HCT116 (cell line): ENCODE results near the gene CMC2. TPM values are rescaled to one million over a fixed set of nuclear protein-coding genes. Genes with fewer than 3 reads are reported as not detected.

Experiments
- ATAC-seq: fragments of 200-7000 bp; cut with Tn5 transposase; 2 replicates; pipeline ENCODE4 v1.9.1; 2020; ENCODE audit warnings: mild to moderate bottlenecking, moderate library complexity
- BruUV-seq: library from RNA; stranded (reverse); fragments of 400-500 nt; replicated peaks from 2 replicates; lab custom pipeline; 2021; lab: Mats Ljungman, UMichigan
- CTCF ChIA-PET: fragments of 300-600 bp; sonication (Branson Sonifier 250); formaldehyde crosslinking; loops from one replicate; lab custom pipeline; 2021; ENCODE audit warnings: antibody characterized with exemption; lab: Charles Lee
- POLR2A ChIA-PET: fragments of 300-600, 350-600 bp; sonication (Branson Sonifier 250); formaldehyde crosslinking; loops from one replicate; lab custom pipeline; 2021; ENCODE audit warnings: antibody characterized with exemption; lab: Charles Lee
- RAD21 ChIA-PET, 2 experiments: fragments of 300-600 bp; sonication (Branson Sonifier 250); formaldehyde crosslinking; loops; one replicate each; lab custom pipeline; 2023; ENCODE audit warnings: low total read pairs in 2 of 2; ENCODE audit not compliant: uncharacterized antibody in 2 of 2, unreplicated experiment in 2 of 2, low non-redundant PET in 1 of 2; lab: Charles Lee
- DNase-seq: peaks from one replicate; pipeline ENCODE4 v3.0.0-alpha.2; 2010; ENCODE audit warnings: low read depth, low spot score
- H2AFZ ChIP-seq: fragments of 200-600 bp; shearing (Covaris generic), sonication (generic); 2 replicates; pipeline ENCODE4 v1.6.1; 2017; ENCODE audit warnings: low read depth, mixed run types, mixed read lengths, antibody characterized with exemption, low read length; ENCODE audit not compliant: poor library complexity, severe bottlenecking
- H3K27ac ChIP-seq: 2 replicates; pipeline ENCODE4 v1.5.1; 2012; ENCODE audit warnings: low read depth, low read length
- H3K27me3 ChIP-seq: fragments of 200-600 bp; sonication (generic); 2 replicates; pipeline ENCODE4 v1.6.1; 2016; ENCODE audit warnings: mixed run types, low read length, mixed read lengths; ENCODE audit not compliant: insufficient read depth
- H3K36me3 ChIP-seq, 2 experiments: fragments of 200-500 bp in 1 of 2; fragments of 200-600 bp in 1 of 2; sonication (Bioruptor generic) in 1 of 2; sonication (generic) in 1 of 2; 2 replicates each; pipeline versions ENCODE4 v1.5.1 to v1.6.1; 2014 to 2016; ENCODE audit warnings: low read length in 2 of 2, inconsistent platforms in 1 of 2, mixed read lengths in 1 of 2, mixed run types in 1 of 2; ENCODE audit not compliant: insufficient read depth in 2 of 2, control insufficient read depth in 1 of 2
- H3K4me1 ChIP-seq, 2 experiments: fragments of 200-600 bp in 1 of 2; sonication (generic) in 1 of 2; 2 replicates each; pipeline versions ENCODE4 v1.5.1 to v1.6.1; 2012 to 2017; ENCODE audit warnings: low read length in 2 of 2, inconsistent platforms in 1 of 2, mild to moderate bottlenecking in 1 of 2, mixed read lengths in 1 of 2, mixed run types in 1 of 2, moderate library complexity in 1 of 2; ENCODE audit not compliant: insufficient read depth in 2 of 2, control insufficient read depth in 1 of 2
- H3K4me2 ChIP-seq: fragments of 200-600 bp; sonication (generic); 2 replicates; pipeline ENCODE4 v1.6.1; 2017; ENCODE audit warnings: mixed run types, low read length, mixed read lengths
- H3K4me3 ChIP-seq, 2 experiments: fragments of 200-600 bp in 1 of 2; sonication (generic) in 1 of 2; replicated peaks in 1 of 2; 2 replicates each; pipeline ENCODE4 v1.5.1; 2011 to 2016; ENCODE audit warnings: low read length in 2 of 2, control low read depth in 1 of 2, low read depth in 1 of 2, mild to moderate bottlenecking in 1 of 2, mixed read lengths in 1 of 2, mixed run types in 1 of 2
- H3K79me2 ChIP-seq: fragments of 200-600 bp; sonication (generic); 2 replicates; pipeline ENCODE4 v1.6.1; 2017; ENCODE audit warnings: mild to moderate bottlenecking, mixed run types, low read length, moderate library complexity, mixed read lengths; ENCODE audit not compliant: insufficient read depth
- H3K9ac ChIP-seq: fragments of 200-600 bp; sonication (generic); 2 replicates; pipeline ENCODE4 v1.6.1; 2016; ENCODE audit warnings: low read length, mixed read lengths
- H3K9me2 ChIP-seq: fragments of 200-600 bp; sonication (generic), shearing (Covaris generic); 2 replicates; pipeline ENCODE4 v1.6.1; 2017; ENCODE audit warnings: mixed run types, mild to moderate bottlenecking, moderate library complexity; ENCODE audit not compliant: insufficient read depth
- H3K9me3 ChIP-seq, 2 experiments: fragments of 200-500 bp in 1 of 2; fragments of 200-600 bp in 1 of 2; sonication (Bioruptor generic) in 1 of 2; sonication (generic) in 1 of 2; 2 replicates each; pipeline ENCODE4 v1.6.1; 2014 to 2017; ENCODE audit warnings: low read length in 2 of 2, mixed read lengths in 2 of 2, inconsistent platforms in 1 of 2, low read depth in 1 of 2, mild to moderate bottlenecking in 1 of 2, mixed run types in 1 of 2, moderate library complexity in 1 of 2; ENCODE audit not compliant: control insufficient read depth in 1 of 2, insufficient read depth in 1 of 2
- H4K20me1 ChIP-seq: fragments of 200-600 bp; sonication (generic), shearing (Covaris generic); 2 replicates; pipeline ENCODE4 v1.6.1; 2017; ENCODE audit warnings: mixed run types, mild to moderate bottlenecking, moderate library complexity; ENCODE audit not compliant: insufficient read depth
- CEBPB ChIP-seq: IDR thresholded peaks from 2 replicates; pipeline ENCODE4 v1.6.1; 2012; ENCODE audit warnings: low read depth
- ELF1 ChIP-seq: IDR thresholded peaks from 2 replicates; pipeline ENCODE4 v1.6.1; 2012; ENCODE audit warnings: low read depth, borderline replicate concordance
- EZH2 ChIP-seq: fragments of 200-600 bp; sonication (generic); IDR thresholded peaks from 2 replicates; pipeline ENCODE4 v1.6.1; 2017; ENCODE audit warnings: antibody characterized with exemption, mixed run types
- EZH2phosphoT487 ChIP-seq: fragments of 200-600 bp; IDR thresholded peaks from 2 replicates; pipeline ENCODE4 v1.6.1; 2018; ENCODE audit warnings: antibody characterized with exemption, borderline replicate concordance
- JUND ChIP-seq: IDR thresholded peaks from 2 replicates; pipeline ENCODE4 v1.6.1; 2012
- SP1 ChIP-seq: IDR thresholded peaks from 2 replicates; pipeline ENCODE4 v1.6.1; 2012; ENCODE audit warnings: low read depth
- SRF ChIP-seq: IDR thresholded peaks from 2 replicates; pipeline ENCODE4 v1.6.1; 2012; ENCODE audit warnings: low read depth
- ZFX ChIP-seq: fragments of 450-650 bp; IDR thresholded peaks from 2 replicates; pipeline ENCODE4 v1.6.1; 2017
- ZNF274 ChIP-seq: fragments of 200-500 bp; sonication (Bioruptor generic); IDR thresholded peaks from 2 replicates; pipeline ENCODE4 v1.6.1; 2014; ENCODE audit warnings: mild to moderate bottlenecking, low read depth, low read length, inconsistent platforms
- intact Hi-C: fragments of 100-400 bp; cut with micrococcal nuclease; formaldehyde crosslinking; loops from 2 replicates; pipeline ENCODE4 v1.10.0; 2022
- total RNA-seq: library from RNA; stranded (reverse); gene quantifications from one replicate; pipeline ENCODE4 v1.2.1, GENCODE V29; 2021; ENCODE audit not compliant: unreplicated experiment
- TF ChIP-seq, protein P1 (sequence below): IDR thresholded peaks from 2 replicates; pipeline ENCODE4 v1.6.1; 2012
- TF ChIP-seq, protein P2 (sequence below): IDR thresholded peaks from 2 replicates; pipeline ENCODE4 v1.6.1; 2012

CMC2 gene
- total RNA-seq, 1 experiment from 2014 or later: 119 TPM

GRCh38 chr16:80985611-80986010 lies 21.1 kb downstream of the CMC2 start:
- H3K4me2 ChIP-seq: no peak overlapping the region
- 0 out of 4 replicates have a peak, but pooled peaks cover 0 to 1% of the 10 kb centered on the region in 2 experiments for H3K36me3 ChIP-seq
- no peak overlapping the region for H3K9ac ChIP-seq
- intact Hi-C loops: no loop called here
- no peaks in the 10 kb centered on the region for H3K27me3 ChIP-seq
- H3K79me2 ChIP-seq: peaks cover 91% of the 10 kb centered on the region
- H3K9me2 ChIP-seq: no peaks in the 10 kb centered on the region
- H3K9me3 ChIP-seq: no peaks in the 10 kb centered on the region
- DNase-seq: no peak
- no peak for ATAC-seq
- ChIA-PET POLR2A (no interaction called here), RAD21 (no interaction called here), CTCF (interaction anchor here (0.9 to 1.4 kb wide), 2 partner anchors 11 to 19 kb away, joined by 3 to 5 read pairs; no protein-coding TSS in a partner anchor)
- H2AFZ ChIP-seq: no peak overlapping the region
- H3K27ac ChIP-seq: no peak overlapping the region
- BruUV-seq: no TSS peak
- H3K4me3 ChIP-seq: no peak overlapping the region
- H3K4me1 ChIP-seq: no peaks in the 10 kb centered on the region
- TF ChIP-seq SP1: no peak
- TF ChIP-seq JUND: no peak
- TF ChIP-seq ZNF274: no peak
- no peak for TF ChIP-seq ELF1
- TF ChIP-seq, protein P1, sequence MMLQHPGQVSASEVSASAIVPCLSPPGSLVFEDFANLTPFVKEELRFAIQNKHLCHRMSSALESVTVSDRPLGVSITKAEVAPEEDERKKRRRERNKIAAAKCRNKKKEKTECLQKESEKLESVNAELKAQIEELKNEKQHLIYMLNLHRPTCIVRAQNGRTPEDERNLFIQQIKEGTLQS: no peak
- no peak for TF ChIP-seq ZFX
- no peak for TF ChIP-seq SRF
- peaks cover 11% of the 10 kb centered on the region; the same call in 1 of the 2 replicates for H4K20me1 ChIP-seq

GRCh38 chr16:80984124-80984892 lies 22.4 kb downstream of the CMC2 start:
- no TSS peak for BruUV-seq
- peaks cover 81% of the 10 kb centered on the region for H3K79me2 ChIP-seq

More at GRCh38 chr16:80984124-80984892, 22.4 kb downstream of the CMC2 start:
- TF ChIP-seq, protein P2, sequence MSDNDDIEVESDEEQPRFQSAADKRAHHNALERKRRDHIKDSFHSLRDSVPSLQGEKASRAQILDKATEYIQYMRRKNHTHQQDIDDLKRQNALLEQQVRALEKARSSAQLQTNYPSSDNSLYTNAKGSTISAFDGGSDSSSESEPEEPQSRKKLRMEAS: no peak
- no peak for TF ChIP-seq EZH2
- no peak for TF ChIP-seq CEBPB
- no peak for TF ChIP-seq EZH2phosphoT487
- Histone ChIP-seq H3K9me2 (no peaks in the 10 kb centered on the region), H4K20me1 (peaks cover 11% of the 10 kb centered on the region; the same call in 1 of the 2 replicates), H3K9ac (no peak overlapping the region), H3K9me3 (no peaks in the 10 kb centered on the region), H3K4me2 (no peak overlapping the region), H3K36me3 (peaks cover 0 to 2% of the 10 kb centered on the region in 2 experiments; a peak in 2 of 4 replicates), H3K4me3 (no peak overlapping the region), H2AFZ (no peak overlapping the region), H3K27me3 (no peaks in the 10 kb centered on the region), H3K4me1 (no peaks in the 10 kb centered on the region), H3K27ac (no peak overlapping the region)
- intact Hi-C loops: no loop called here
- DNase-seq (no peak), ATAC-seq (no peak)
- ChIA-PET CTCF (interaction anchor here (1.0 kb wide), 1 partner anchor 20 kb away, joined by 4 read pairs; no protein-coding TSS in a partner anchor), POLR2A (no interaction called here), RAD21 (no interaction called here)
